Gastroesophageal sphincter (tissue), 3 donors: Measurements from ENCODE around the gene NFYC.

Experiments used
- POLR2A ChIP-seq, 2 donors: fragments of 450-650 bp; IDR thresholded peaks; one replicate each; pipeline ENCODE4 v1.6.1; 2017; ENCODE audit warnings: antibody characterized with exemption in 2 of 2, mild to moderate bottlenecking in 2 of 2, moderate library complexity in 1 of 2
- POLR2AphosphoS5 ChIP-seq: sonication (generic); formaldehyde crosslinking; IDR thresholded peaks from one replicate; pipeline ENCODE4 v1.6.1; 2017; ENCODE audit warnings: antibody characterized with exemption
- TF ChIP-seq, protein P1 (sequence below), 4 experiments: fragments of 200-600 bp in 2 of 4; fragments of 450-650 bp in 2 of 4; sonication (generic) in 1 of 4; IDR thresholded peaks; one replicate each; pipeline ENCODE4 v1.5.1; 2017 to 2019; ENCODE audit warnings: antibody characterized with exemption in 4 of 4, mild to moderate bottlenecking in 2 of 4, moderate library complexity in 2 of 4

DNA sequence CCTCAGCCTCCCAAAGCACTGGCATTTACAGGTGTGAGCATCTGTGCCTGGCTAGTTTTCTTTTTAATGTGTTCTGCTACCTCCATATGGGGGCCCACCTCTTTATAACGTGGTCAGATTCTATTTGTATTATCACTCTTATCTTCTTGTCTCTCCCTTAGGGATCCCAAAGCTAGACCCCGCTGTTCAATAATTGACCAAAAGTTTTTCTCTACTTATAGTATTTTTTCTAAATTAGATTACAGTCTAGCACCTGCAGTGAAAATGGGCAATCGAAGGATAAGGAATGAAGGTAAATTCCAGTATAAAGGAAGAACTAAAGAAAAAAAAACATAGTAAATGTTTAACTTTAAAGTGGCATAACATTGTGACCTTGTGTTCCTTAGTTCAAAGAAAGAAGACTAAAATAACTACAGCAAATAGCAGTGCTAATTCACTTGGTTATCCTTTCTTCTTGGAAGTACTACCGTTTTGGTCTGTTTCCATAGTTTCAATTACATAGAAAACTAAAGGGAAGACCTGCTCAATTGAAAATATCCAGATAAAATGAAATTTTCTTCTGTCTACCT is 24.1 kb downstream of the NFYC start:
- TF ChIP-seq POLR2AphosphoS5 (no peak), POLR2A (IDR thresholded peaks at IDR 0.05) (no peak)
- TF ChIP-seq, protein P1, sequence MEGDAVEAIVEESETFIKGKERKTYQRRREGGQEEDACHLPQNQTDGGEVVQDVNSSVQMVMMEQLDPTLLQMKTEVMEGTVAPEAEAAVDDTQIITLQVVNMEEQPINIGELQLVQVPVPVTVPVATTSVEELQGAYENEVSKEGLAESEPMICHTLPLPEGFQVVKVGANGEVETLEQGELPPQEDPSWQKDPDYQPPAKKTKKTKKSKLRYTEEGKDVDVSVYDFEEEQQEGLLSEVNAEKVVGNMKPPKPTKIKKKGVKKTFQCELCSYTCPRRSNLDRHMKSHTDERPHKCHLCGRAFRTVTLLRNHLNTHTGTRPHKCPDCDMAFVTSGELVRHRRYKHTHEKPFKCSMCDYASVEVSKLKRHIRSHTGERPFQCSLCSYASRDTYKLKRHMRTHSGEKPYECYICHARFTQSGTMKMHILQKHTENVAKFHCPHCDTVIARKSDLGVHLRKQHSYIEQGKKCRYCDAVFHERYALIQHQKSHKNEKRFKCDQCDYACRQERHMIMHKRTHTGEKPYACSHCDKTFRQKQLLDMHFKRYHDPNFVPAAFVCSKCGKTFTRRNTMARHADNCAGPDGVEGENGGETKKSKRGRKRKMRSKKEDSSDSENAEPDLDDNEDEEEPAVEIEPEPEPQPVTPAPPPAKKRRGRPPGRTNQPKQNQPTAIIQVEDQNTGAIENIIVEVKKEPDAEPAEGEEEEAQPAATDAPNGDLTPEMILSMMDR (IDR thresholded peaks at IDR 0.05), result no peak
